ENCODE results near the gene LCE5A. TPM values are rescaled to one million over a fixed set of nuclear protein-coding genes. Genes with fewer than 3 reads are reported as not detected.

LCE5A gene
- not detected for total RNA-seq

GRCh38 chr1:152510503-152510902 lies at the start of gene LCE5A:
LCE5A (plus strand) TSS chr1:152510803; CDS start chr1:152511535, 732 bp downstream.

Other genes with a start within 250 kb of the LCE5A start
- gene FLG, start 185.6 kb upstream of the LCE5A start, total RNA-seq, result not detected
- gene FLG2, start 150.8 kb upstream of the LCE5A start, total RNA-seq, result not detected
- gene CRNN, start 96.5 kb upstream of the LCE5A start, total RNA-seq, result not detected
- not detected for gene CRCT1, start 3.7 kb downstream of the LCE5A start, total RNA-seq
- gene LCE3E, start 56.0 kb downstream of the LCE5A start, total RNA-seq, result not detected
- not detected for gene LCE3D, start 69.7 kb downstream of the LCE5A start, total RNA-seq
- not detected for gene LCE3C, start 89.4 kb downstream of the LCE5A start, total RNA-seq
- not detected for gene LCE3B, start 103.0 kb downstream of the LCE5A start, total RNA-seq
- not detected for gene LCE3A, start 112.3 kb downstream of the LCE5A start, total RNA-seq
- not detected for gene LCE2D, start 152.6 kb downstream of the LCE5A start, total RNA-seq
- not detected for gene LCE2C, start 164.5 kb downstream of the LCE5A start, total RNA-seq
- not detected for gene LCE2B, start 175.3 kb downstream of the LCE5A start, total RNA-seq
- not detected for gene LCE2A, start 187.5 kb downstream of the LCE5A start, total RNA-seq
- gene LCE4A, start 197.4 kb downstream of the LCE5A start, total RNA-seq, result not detected
- not detected for gene KPRP, start 247.2 kb downstream of the LCE5A start, total RNA-seq

All from activated naive CD4-positive, alpha-beta T cell treated with anti-CD3 and anti-CD28 coated beads, Interleukin-2, amount 10 ng/mL, durations not matched to agents 5 hours and 36 hours (primary cell).